Esophagus (tissue), 2 donors: ENCODE results near the gene COMMD9. TPM values are rescaled to one million over a fixed set of nuclear protein-coding genes. Genes with fewer than 3 reads are reported as not detected.

Experiments
- polyA plus RNA-seq, 2 donors: library from polyadenylated mRNA; stranded (reverse); fragments of 200-250 nt; gene quantifications; one replicate each; pipeline ENCODE4 v1.2.3, GENCODE V29; 2013
- donor health status: healthy with polysubstance abuse.
- donor health status: Bipolar disorder and iron deficiency.

Gene COMMD9
- polyA plus RNA-seq, 2 donors: 21.0 to 33.5 TPM

Other genes starting within 250 kb of the COMMD9 start
- gene PRR5L, start 6.9 kb upstream of the COMMD9 start, polyA plus RNA-seq: 1 to 10 TPM; 1.1 to 1.3 TPM
- gene TRAF6, start 220.8 kb upstream of the COMMD9 start, polyA plus RNA-seq: 1 to 10 TPM; 1.9 to 3.7 TPM